ENCODE measurements around the gene PELI2. TPM values are rescaled to one million over a fixed set of nuclear protein-coding genes. Genes with fewer than 3 reads are reported as not detected.

PELI2 gene
- total RNA-seq, 2 donors from 2014 or later: 22.2 to 28.3 TPM

GRCh38 chr14:56211084-56211483, 92.9 kb downstream of the PELI2 start:
- DNase-seq (ENCODE audit: low spot score) (no peak), ATAC-seq (ENCODE audit: insufficient number of reproducible peaks, low FRiP score, low read depth) (no peak)
- Histone ChIP-seq H3K36me3 (no peaks in the 10 kb centered on the region), H3K9me3 (no peaks in the 10 kb centered on the region), H3K4me1 (ENCODE audit: control insufficient read depth in 1 of 2, low read depth in 2 of 2) (peaks cover 2 to 17% of the 10 kb centered on the region in 2 donors), H3K4me3 (no peak overlapping the region), H3K27me3 (replicated peaks; ENCODE audit: insufficient read depth) (no peaks in the 10 kb centered on the region), H3K27ac (no peak overlapping the region)
- TF ChIP-seq CTCF (IDR thresholded peaks at IDR 0.05): no peak

- no peak for DNase-seq (ENCODE audit: low spot score)
- no peak overlapping the region for H3K4me3 ChIP-seq
- no peaks in the 10 kb centered on the region for H3K36me3 ChIP-seq
- no peak for ATAC-seq (ENCODE audit: insufficient number of reproducible peaks, low FRiP score, low read depth)
- peaks cover 3 to 24% of the 10 kb centered on the region in 2 donors for H3K4me1 ChIP-seq (ENCODE audit: control insufficient read depth in 1 of 2, low read depth in 2 of 2)
- no peaks in the 10 kb centered on the region for H3K9me3 ChIP-seq
- no peak for TF ChIP-seq CTCF (IDR thresholded peaks at IDR 0.05)
- H3K27me3 ChIP-seq (replicated peaks; ENCODE audit: insufficient read depth): no peaks in the 10 kb centered on the region
- H3K27ac ChIP-seq: no peak overlapping the region
These were observed 93.6 kb downstream of the PELI2 start for GRCh38 chr14:56211844-56212243.

GRCh38 chr14:56212521-56212920, 94.3 kb downstream of the PELI2 start:
- Histone ChIP-seq H3K9me3 (no peaks in the 10 kb centered on the region), H3K27ac (no peak overlapping the region), H3K27me3 (replicated peaks; ENCODE audit: insufficient read depth) (no peaks in the 10 kb centered on the region), H3K4me3 (no peak overlapping the region), H3K36me3 (no peaks in the 10 kb centered on the region), H3K4me1 (ENCODE audit: control insufficient read depth in 1 of 2, low read depth in 2 of 2) (peaks cover 8 to 30% of the 10 kb centered on the region in 2 donors)
- DNase-seq (ENCODE audit: low spot score): no peak
- no peak for ATAC-seq (ENCODE audit: insufficient number of reproducible peaks, low FRiP score, low read depth)
- TF ChIP-seq CTCF (IDR thresholded peaks at IDR 0.05): no peak

GRCh38 chr14:56213306-56213705, 95.1 kb downstream of the PELI2 start:
- Histone ChIP-seq H3K36me3 (no peaks in the 10 kb centered on the region), H3K27ac (no peak overlapping the region), H3K27me3 (replicated peaks; ENCODE audit: insufficient read depth) (no peaks in the 10 kb centered on the region), H3K4me1 (ENCODE audit: control insufficient read depth in 1 of 2, low read depth in 2 of 2) (peaks cover 8 to 25% of the 10 kb centered on the region in 2 donors), H3K9me3 (no peaks in the 10 kb centered on the region), H3K4me3 (no peak overlapping the region)
- TF ChIP-seq CTCF (IDR thresholded peaks at IDR 0.05): no peak
- DNase-seq (ENCODE audit: low spot score): no peak
- ATAC-seq (ENCODE audit: insufficient number of reproducible peaks, low FRiP score, low read depth): no peak

GRCh38 chr14:56215180-56215579, 97.0 kb downstream of the PELI2 start:
- H3K36me3 ChIP-seq: no peaks in the 10 kb centered on the region
- no peak overlapping the region for H3K4me3 ChIP-seq
- no peak overlapping the region for H3K27ac ChIP-seq
- H3K27me3 ChIP-seq (replicated peaks; ENCODE audit: insufficient read depth): no peaks in the 10 kb centered on the region
- peaks cover 8 to 25% of the 10 kb centered on the region in 2 donors for H3K4me1 ChIP-seq (ENCODE audit: control insufficient read depth in 1 of 2, low read depth in 2 of 2)
- DNase-seq (ENCODE audit: low spot score): no peak
- ATAC-seq (ENCODE audit: insufficient number of reproducible peaks, low FRiP score, low read depth): no peak
- no peak for TF ChIP-seq CTCF (IDR thresholded peaks at IDR 0.05)
- no peaks in the 10 kb centered on the region for H3K9me3 ChIP-seq

All from thoracic aorta (tissue), 2 donors.